ENCODE measurements around the gene PTTG1IP. TPM values are rescaled to one million over a fixed set of nuclear protein-coding genes. Genes with fewer than 3 reads are reported as not detected.
A peak's percentile ranks its signal among the peaks of the same experiment; 100 is the strongest.

The PTTG1IP gene
- total RNA-seq, 4 donors from 2014 or later = 217 to 419 (median 313) TPM

DNA sequence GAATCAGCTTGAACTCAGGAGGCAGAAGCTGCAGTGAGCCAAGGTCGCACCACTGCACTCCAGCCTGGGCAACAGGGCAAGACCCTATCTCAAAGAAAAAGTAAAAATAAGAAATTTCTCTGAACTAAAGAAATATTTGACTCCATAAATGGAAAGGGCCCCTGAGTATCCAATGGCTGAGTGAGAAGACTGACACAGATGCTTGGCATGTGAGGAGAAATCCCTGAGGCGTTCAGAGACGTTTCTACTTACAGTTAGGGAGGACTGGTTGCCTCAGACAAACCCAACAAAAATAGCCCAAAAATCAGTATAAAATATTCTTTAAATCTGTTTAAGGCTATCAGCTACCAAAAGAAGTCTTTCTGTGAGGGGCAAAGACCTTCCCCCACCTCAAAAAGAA, 52.6 kb downstream of the PTTG1IP start:
- Histone ChIP-seq H3K4me1 (peaks cover 0 to 27% (median 8%) of the 10 kb centered on the region in 3 donors), H3K36me3 (no peaks in the 10 kb centered on the region), H3K27ac (no peak overlapping the region), H3K4me3 (no peak overlapping the region), H3K9me3 (peaks cover 0 to 48% (median 0%) of the 10 kb centered on the region in 3 donors), H3K27me3 (no peaks in the 10 kb centered on the region)
- 68 to 83% methylated on average over 3 of the region's 3 CpGs for WGBS, 2 donors (ENCODE audit: low coverage in 1 of 2)
- TF ChIP-seq POLR2A (IDR thresholded peaks at IDR 0.05) = no peak
- TF ChIP-seq CTCF (IDR thresholded peaks at IDR 0.05) = no peak
- TF ChIP-seq POLR2AphosphoS5 (IDR thresholded peaks at IDR 0.05) = no peak
- TF ChIP-seq EP300 (IDR thresholded peaks at IDR 0.05) = no peak
- ATAC-seq = no peak

DNA sequence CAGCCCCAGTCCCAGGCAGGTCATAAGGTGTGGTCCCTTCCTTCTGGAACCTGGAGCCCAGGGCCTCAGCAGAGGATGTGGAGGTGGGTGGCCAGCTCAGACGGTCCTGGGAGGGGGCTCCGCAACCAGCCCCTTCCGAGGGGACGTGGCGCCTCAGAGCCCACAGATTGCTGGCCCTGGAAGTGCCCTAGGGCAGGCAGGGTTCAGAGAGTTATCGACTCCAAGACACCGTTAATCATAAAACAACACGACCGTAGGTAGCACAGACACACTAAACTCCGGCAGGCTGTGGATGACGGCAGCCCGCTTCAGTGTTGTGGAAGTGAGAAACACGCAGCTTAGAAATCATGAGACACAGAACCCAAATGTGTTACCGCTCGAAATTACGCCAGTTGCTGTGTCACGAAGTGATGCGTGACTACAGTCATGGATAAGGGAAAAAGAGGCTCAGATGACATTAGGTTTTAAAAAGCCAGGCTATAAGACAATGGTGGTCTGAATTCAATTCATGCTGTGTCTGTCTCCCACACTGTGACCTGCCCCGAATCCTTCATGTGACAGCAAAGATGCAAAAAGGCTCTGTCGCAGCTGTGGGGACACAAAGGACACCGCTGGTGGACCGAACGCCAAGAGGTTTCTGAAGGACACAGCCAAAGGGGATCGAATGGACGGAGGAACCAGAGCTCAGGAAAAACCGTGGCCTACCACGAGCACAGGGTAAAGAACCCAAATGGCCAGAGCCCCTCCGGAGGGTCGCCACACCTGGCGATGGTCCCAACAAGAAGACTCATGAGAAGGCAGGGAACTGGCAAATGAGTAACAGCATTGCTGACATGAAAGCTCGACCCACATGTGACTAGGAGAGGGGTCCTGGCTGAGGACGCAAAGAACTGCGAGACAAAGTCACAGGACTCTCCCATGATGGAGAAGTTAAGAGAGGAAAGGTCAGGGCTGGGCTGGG, 53.9 kb downstream of the PTTG1IP start:
- TF ChIP-seq EP300 (IDR thresholded peaks at IDR 0.05) (no peak), CTCF (IDR thresholded peaks at IDR 0.05) (no peak), POLR2A (IDR thresholded peaks at IDR 0.05) (no peak), POLR2AphosphoS5 (IDR thresholded peaks at IDR 0.05) (no peak)

DNA sequence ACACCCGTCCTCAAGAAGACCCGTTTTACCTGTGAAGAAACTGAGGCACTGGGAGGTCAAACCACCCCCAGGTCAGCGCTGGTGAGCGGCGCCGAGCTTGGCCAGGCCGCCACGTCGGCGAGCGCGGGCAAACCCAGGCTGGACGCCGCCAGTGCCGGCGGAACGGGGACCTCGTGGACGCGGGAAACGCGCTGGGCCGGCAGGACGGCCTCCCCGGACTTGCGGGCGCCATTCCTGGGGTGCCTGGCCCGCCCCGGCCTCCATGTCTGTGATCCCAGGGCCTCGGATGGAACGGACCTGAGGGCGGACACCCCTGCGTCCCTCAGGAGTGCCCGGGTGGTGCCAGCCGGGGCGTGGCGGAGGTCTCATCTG, 54.9 kb downstream of the PTTG1IP start:
- H3K4me3 ChIP-seq = peak overlapping the region; percentile 84 to 91
- peaks cover 0 to 3% of the 10 kb centered on the region in 2 donors for H3K36me3 ChIP-seq
- peaks cover 0 to 39% (median 11%) of the 10 kb centered on the region in 3 donors for H3K4me1 ChIP-seq
- H3K27ac ChIP-seq = peak overlapping the region; percentile 69 to 95 (median 90)
- no peak for TF ChIP-seq POLR2A (IDR thresholded peaks at IDR 0.05)
- no peak for TF ChIP-seq POLR2AphosphoS5 (IDR thresholded peaks at IDR 0.05)
- no peak for TF ChIP-seq EP300 (IDR thresholded peaks at IDR 0.05)
- TF ChIP-seq CTCF (IDR thresholded peaks at IDR 0.05) = no peak
- ATAC-seq = no peak
- H3K27me3 ChIP-seq = no peaks in the 10 kb centered on the region
- H3K9me3 ChIP-seq = peaks cover 0 to 48% (median 0%) of the 10 kb centered on the region in 3 donors
- no CpG with 5 or more reads among the region's 37 CpGs for WGBS, 2 donors (ENCODE audit: low coverage in 1 of 2)

More for the DNA sequence above, 53.9 kb downstream of the PTTG1IP start:
- WGBS, 2 donors (ENCODE audit: low coverage in 1 of 2) = 97 to 100% methylated on average over 11 to 19 of the region's 33 CpGs
- Histone ChIP-seq H3K27me3 (no peaks in the 10 kb centered on the region), H3K4me3 (no peak overlapping the region), H3K27ac (peak overlapping the region in 1 of 4 donors; percentile 92), H3K4me1 (peaks cover 0 to 39% (median 11%) of the 10 kb centered on the region in 3 donors), H3K9me3 (peaks cover 0 to 48% (median 0%) of the 10 kb centered on the region in 3 donors), H3K36me3 (no peaks in the 10 kb centered on the region)
- no peak for ATAC-seq

DNA sequence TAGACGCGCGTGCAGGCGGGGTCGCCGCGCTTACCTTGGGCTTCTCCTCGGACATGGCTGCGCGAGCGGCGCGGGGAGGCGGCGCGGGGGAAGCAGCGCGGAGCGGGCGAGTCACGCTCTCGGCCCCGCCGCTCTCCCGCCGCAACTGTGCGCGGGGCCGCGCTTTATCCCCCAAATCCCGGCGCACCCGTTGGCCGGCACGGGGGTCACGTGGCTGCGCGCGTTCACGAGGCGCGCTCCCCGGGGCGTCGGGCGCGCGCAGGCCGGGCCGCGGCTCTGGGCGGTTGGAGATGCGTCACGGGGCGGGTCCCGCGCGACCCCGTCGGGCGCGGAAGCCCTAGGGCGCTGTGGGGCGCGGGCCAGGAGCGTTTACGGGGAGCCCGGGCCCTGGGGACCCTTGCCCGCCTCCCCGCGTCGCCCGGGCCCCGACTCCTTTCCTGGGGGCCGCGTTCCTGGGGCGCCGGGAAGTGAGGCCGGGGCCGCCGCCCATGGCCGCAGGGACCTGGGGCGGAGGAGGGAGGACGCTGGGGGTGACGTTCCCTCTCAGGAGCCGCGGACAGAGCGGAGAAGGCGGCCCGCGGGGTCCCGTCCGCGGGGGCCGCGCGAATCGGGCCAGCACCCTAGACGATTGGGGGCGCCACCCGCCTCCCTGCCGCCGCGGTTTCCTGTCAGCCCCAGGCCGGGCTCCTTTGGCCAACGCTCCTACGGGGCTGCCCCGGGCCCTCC, 55.4 kb downstream of the PTTG1IP start, which contains the start of gene SUMO3:
Gene SUMO3 (minus strand): TSS at position 149 of the 726 bp plus-strand sequence. CDS start 94 bp downstream, at position 55.
- H3K27ac ChIP-seq = peak within 1 kb of the TSS; percentile 69 to 95 (median 90)
- H3K27me3 ChIP-seq = no peaks in the 10 kb centered on the region
- no CpG with 5 or more reads among the region's 108 CpGs for WGBS, 2 donors (ENCODE audit: low coverage in 1 of 2)
- H3K36me3 ChIP-seq = peaks cover 0 to 9% of the 10 kb centered on the region in 2 donors
- H3K4me3 ChIP-seq = peak within 1 kb of the TSS; percentile 84 to 91
- TF ChIP-seq POLR2A (IDR thresholded peaks at IDR 0.05) (peak; percentile 97), CTCF (IDR thresholded peaks at IDR 0.05) (peak in 2 of 4 experiments; percentile 11 to 42), EP300 (IDR thresholded peaks at IDR 0.05) (no peak), POLR2AphosphoS5 (IDR thresholded peaks at IDR 0.05) (peak; percentile 79)
- peaks cover 0 to 39% (median 11%) of the 10 kb centered on the region in 3 donors for H3K4me1 ChIP-seq
- ATAC-seq = peak; percentile 82
- peaks cover 0 to 44% (median 0%) of the 10 kb centered on the region in 3 donors for H3K9me3 ChIP-seq
